Measurements from ENCODE around the gene THAP8.

DNA sequence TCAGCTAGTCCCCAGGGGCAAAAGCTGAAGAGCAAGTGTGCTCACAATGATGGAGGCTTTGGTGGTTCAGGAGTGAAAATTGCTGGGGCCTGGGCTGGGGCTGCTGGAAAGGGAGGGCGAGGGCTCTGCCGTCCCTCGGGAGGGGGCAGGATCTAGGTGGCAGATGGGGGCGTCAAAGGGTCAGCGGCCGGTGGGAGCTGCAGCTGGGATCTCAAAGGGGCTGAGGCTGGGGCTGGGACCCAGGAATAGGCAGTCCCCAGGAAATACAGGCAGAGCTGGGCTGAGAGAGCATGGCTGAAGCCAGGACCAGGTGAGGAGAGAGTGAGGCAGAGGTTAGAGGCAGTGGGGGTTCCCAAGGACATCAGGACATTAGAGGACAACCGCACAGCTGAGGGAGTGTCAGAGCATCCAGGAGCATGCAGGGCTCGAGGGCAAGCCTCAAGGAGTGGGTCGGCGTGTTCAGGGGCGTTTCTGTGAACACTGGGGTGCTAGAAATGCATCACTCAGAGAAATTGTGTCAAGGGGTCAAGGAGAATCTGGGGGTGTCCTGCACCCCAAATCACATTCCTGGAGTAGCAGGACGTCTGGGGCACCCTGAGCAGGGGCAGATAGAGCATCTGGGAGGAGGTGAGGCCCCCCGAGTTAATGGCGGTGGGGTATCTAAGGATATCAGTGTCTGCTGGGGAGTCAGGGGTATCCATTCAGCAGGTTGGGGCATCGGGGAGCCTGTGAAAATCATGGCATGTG, 44.3 kb downstream of the THAP8 start:
- TF ChIP-seq CEBPB (IDR thresholded peaks at IDR 0.05; ENCODE audit: low read depth, low read length) (no peak), FOS (IDR thresholded peaks at IDR 0.05; ENCODE audit: low read depth, low read length) (no peak), POLR2A (IDR thresholded peaks at IDR 0.05; ENCODE audit: low read depth, low read length) (no peak), MAFK (IDR thresholded peaks at IDR 0.05; ENCODE audit: low read depth, low read length) (no peak), MAZ (IDR thresholded peaks at IDR 0.05; ENCODE audit: borderline replicate concordance, low read depth, low read length) (no peak), NFE2L2 (IDR thresholded peaks at IDR 0.05; ENCODE audit: low read depth, low read length) (no peak), RCOR1 (IDR thresholded peaks at IDR 0.05; ENCODE audit: insufficient replicate concordance, low read length) (no peak), BHLHE40 (IDR thresholded peaks at IDR 0.05; ENCODE audit: low read depth, low read length) (no peak), RFX5 (IDR thresholded peaks at IDR 0.05; ENCODE audit: low read depth, low read length) (no peak), SMC3 (IDR thresholded peaks at IDR 0.05; ENCODE audit: low read depth, low read length) (no peak)
- TF ChIP-seq, protein P1, sequence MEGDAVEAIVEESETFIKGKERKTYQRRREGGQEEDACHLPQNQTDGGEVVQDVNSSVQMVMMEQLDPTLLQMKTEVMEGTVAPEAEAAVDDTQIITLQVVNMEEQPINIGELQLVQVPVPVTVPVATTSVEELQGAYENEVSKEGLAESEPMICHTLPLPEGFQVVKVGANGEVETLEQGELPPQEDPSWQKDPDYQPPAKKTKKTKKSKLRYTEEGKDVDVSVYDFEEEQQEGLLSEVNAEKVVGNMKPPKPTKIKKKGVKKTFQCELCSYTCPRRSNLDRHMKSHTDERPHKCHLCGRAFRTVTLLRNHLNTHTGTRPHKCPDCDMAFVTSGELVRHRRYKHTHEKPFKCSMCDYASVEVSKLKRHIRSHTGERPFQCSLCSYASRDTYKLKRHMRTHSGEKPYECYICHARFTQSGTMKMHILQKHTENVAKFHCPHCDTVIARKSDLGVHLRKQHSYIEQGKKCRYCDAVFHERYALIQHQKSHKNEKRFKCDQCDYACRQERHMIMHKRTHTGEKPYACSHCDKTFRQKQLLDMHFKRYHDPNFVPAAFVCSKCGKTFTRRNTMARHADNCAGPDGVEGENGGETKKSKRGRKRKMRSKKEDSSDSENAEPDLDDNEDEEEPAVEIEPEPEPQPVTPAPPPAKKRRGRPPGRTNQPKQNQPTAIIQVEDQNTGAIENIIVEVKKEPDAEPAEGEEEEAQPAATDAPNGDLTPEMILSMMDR (conservative IDR thresholded peaks at IDR 0.05; ENCODE audit: low read depth, low read length), result no peak
- TF ChIP-seq, protein P2, sequence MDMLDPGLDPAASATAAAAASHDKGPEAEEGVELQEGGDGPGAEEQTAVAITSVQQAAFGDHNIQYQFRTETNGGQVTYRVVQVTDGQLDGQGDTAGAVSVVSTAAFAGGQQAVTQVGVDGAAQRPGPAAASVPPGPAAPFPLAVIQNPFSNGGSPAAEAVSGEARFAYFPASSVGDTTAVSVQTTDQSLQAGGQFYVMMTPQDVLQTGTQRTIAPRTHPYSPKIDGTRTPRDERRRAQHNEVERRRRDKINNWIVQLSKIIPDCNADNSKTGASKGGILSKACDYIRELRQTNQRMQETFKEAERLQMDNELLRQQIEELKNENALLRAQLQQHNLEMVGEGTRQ (IDR thresholded peaks at IDR 0.05; ENCODE audit: low read depth, low read length), result no peak
